BJ (cell line): ENCODE data around the gene MAGI1. TPM values are rescaled to one million over a fixed set of nuclear protein-coding genes. Genes with fewer than 3 reads are reported as not detected.

Source experiments
- CTCF ChIA-PET: fragments of 350-600 bp; formaldehyde crosslinking; extraction: SDS; loops from one replicate; lab custom pipeline; 2021; ENCODE audit warnings: antibody characterized with exemption, inconsistent platforms; lab: Yijun Ruan, JAX
- POLR2A ChIA-PET: fragments of 300-600 bp; sonication (Branson Sonifier 250); formaldehyde crosslinking; extraction: SDS; loops from one replicate; lab custom pipeline; 2021; ENCODE audit warnings: antibody characterized with exemption; lab: Charles Lee
- DNase-seq: peaks from one replicate; pipeline ENCODE4 v3.0.0-alpha.2; 2011; ENCODE audit warnings: low read depth
- H3K27me3 ChIP-seq: 2 replicates; pipeline ENCODE4 v1.6.0; 2011; ENCODE audit warnings: low read length; ENCODE audit not compliant: control insufficient read depth, insufficient read depth
- H3K36me3 ChIP-seq: 2 replicates; pipeline ENCODE4 v1.5.1; 2011; ENCODE audit warnings: low read length; ENCODE audit not compliant: control insufficient read depth, insufficient read depth
- H3K4me3 ChIP-seq: 2 replicates; pipeline ENCODE4 v1.5.1; 2011; ENCODE audit warnings: low read depth, mild to moderate bottlenecking, control low read depth, low read length
- polyA plus RNA-seq: library from polyadenylated mRNA; depleted of rRNA; stranded (reverse); fragments of >200 nt; gene quantifications from 2 replicates; pipeline ENCODE4 v1.2.3, GENCODE V29; 2011
- TF ChIP-seq, protein P1 (sequence below): IDR thresholded peaks from 2 replicates; pipeline ENCODE4 v1.5.1; 2011; ENCODE audit warnings: low read depth, mild to moderate bottlenecking, control low read depth, inconsistent platforms, low read length, moderate library complexity; ENCODE audit not compliant: insufficient read depth

Gene MAGI1
- polyA plus RNA-seq, 1 experiment, result 14.4 TPM

DNA sequence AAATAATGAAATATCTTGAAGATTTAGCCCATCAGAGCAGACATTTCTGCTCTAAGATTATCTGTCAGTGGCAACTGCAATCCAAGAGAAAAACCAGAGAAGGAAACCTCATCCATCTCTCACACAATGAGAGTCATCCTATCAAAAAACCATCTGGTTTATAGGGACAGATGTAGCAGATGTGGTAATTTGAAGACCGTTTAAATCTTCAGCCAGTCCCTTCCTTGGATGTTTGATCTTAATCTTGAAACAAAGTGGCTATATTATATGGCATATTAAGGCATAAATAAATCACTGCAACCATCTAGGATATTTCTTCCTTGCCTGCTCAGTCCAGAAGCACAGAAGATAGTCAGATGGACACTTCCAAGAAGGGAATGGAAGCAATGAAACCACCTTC is 305.3 kb downstream of the MAGI1 start:
- Histone ChIP-seq H3K27me3 (no peaks in the 10 kb centered on the region), H3K4me3 (no peak overlapping the region), H3K36me3 (no peaks in the 10 kb centered on the region)
- ChIA-PET CTCF (interaction anchor here (1.1 to 2.9 kb wide), 5 partner anchors 13 to 308 kb away, joined by 3 to 18 read pairs (median 5); no protein-coding TSS in a partner anchor), POLR2A (no interaction called here)
- TF ChIP-seq, protein P1, sequence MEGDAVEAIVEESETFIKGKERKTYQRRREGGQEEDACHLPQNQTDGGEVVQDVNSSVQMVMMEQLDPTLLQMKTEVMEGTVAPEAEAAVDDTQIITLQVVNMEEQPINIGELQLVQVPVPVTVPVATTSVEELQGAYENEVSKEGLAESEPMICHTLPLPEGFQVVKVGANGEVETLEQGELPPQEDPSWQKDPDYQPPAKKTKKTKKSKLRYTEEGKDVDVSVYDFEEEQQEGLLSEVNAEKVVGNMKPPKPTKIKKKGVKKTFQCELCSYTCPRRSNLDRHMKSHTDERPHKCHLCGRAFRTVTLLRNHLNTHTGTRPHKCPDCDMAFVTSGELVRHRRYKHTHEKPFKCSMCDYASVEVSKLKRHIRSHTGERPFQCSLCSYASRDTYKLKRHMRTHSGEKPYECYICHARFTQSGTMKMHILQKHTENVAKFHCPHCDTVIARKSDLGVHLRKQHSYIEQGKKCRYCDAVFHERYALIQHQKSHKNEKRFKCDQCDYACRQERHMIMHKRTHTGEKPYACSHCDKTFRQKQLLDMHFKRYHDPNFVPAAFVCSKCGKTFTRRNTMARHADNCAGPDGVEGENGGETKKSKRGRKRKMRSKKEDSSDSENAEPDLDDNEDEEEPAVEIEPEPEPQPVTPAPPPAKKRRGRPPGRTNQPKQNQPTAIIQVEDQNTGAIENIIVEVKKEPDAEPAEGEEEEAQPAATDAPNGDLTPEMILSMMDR, result no peak
- DNase-seq, result no peak

DNA sequence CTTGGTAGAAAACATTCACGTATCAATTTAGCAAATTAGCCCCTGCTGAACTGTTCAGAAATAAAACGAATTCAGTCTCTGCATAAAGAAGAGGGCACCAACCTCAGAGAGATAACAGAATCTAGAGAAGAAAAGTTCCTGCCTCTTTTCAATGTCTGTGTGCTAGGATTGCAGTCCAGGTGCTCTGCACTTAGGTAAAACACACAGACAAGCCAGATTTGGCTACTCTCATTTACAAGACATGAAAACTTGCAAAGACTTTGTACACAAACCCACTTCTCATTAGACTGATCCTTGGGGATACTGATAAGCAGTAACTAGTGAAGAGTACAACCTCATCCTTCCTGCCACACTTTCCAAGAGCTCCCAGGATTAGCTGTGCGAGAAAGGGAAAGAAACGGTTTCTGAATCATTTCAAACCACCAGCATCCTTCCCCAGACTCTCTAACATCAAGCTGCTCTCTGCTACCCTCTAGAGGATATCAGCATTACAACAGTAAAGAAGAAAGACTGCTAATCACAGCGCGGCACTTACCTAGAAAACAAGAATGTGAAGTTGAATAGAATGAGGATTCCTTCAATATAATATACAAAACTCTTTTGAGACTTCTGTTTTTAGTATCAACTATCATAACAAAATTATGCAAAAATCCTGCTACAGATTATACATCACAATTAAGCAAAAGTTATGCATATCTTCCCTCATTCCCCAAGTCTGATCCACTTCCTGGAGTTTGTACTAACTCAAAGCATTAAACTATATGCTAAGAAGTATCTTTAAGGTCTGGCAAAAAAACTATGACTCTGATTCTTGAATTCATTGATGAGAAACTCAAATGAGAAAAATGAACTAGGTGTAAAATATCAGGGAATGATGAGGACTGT is 306.4 kb downstream of the MAGI1 start:
- no peak overlapping the region for H3K4me3 ChIP-seq
- TF ChIP-seq, protein P1, result peak; percentile 84
- DNase-seq, result peak; percentile 22
- H3K36me3 ChIP-seq, result no peaks in the 10 kb centered on the region
- ChIA-PET CTCF (interaction anchor here (0.6 to 2.9 kb wide), 23 partner anchors 9 to 1238 kb away, joined by 3 to 18 read pairs (median 4); no protein-coding TSS in a partner anchor), POLR2A (interaction anchor here (0.5 kb wide), 1 partner anchor 209 kb away, joined by 3 read pairs; no protein-coding TSS in a partner anchor)
- no peaks in the 10 kb centered on the region for H3K27me3 ChIP-seq

DNA sequence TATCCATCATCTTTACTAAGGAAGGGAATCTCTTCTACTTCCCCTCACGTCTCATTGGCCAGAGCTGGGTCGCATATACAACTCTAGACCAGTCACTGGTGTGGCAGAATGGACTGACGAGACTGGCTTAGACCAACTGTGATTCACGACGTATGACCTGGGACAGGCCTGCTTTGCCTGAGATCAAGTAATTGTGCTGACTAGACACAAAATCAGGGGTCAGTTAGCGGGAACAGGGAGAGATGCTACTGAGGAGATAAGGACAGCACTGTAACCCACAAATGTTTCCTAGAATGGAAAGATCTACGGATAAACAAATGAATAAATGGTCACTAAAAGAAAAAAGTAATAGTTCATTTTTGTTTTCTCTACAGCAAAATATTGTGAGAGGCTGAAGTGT is 308.3 kb downstream of the MAGI1 start:
- ChIA-PET CTCF (interaction anchor here (0.6 to 2.7 kb wide), 2 partner anchors 18 to 291 kb away, joined by 3 to 14 read pairs; no protein-coding TSS in a partner anchor), POLR2A (no interaction called here)

GRCh38 chr3:65729973-65730372 is 308.7 kb downstream of the MAGI1 start:
- TF ChIP-seq, protein P1, result no peak
- DNase-seq, result no peak
- no peaks in the 10 kb centered on the region for H3K27me3 ChIP-seq
- ChIA-PET POLR2A (no interaction called here), CTCF (interaction anchor here (1.3 to 2.7 kb wide), 2 partner anchors 22 to 291 kb away, joined by 3 to 14 read pairs; no protein-coding TSS in a partner anchor)
- H3K4me3 ChIP-seq, result no peak overlapping the region
- no peaks in the 10 kb centered on the region for H3K36me3 ChIP-seq

More for the DNA sequence above, 308.3 kb downstream of the MAGI1 start:
- Histone ChIP-seq H3K36me3 (no peaks in the 10 kb centered on the region), H3K27me3 (no peaks in the 10 kb centered on the region), H3K4me3 (no peak overlapping the region)
- TF ChIP-seq, protein P1, result no peak
- no peak for DNase-seq

DNA sequence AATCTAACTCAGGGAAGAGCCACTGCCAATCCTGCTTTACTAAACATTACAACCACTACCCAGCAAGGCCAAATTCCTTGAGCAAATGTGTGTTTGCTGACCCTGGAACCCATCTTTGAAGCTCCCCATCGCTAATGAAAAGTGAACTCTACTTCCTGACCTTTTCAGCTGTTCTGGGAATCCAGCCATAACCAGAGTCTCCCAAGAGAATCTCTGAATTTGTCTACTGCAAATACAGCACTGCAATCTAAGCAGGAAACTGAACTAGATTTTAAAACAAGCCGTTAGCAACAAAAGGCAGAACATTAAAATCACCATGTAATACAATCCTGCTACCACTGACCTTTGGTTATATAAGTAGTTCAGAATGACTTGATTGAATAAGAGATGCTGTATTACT is 309.2 kb downstream of the MAGI1 start:
- ChIA-PET CTCF (interaction anchor here (0.6 to 2.7 kb wide), 4 partner anchors 23 to 437 kb away, joined by 3 to 14 read pairs (median 3); no protein-coding TSS in a partner anchor), POLR2A (no interaction called here)
- TF ChIP-seq, protein P1, result no peak
- Histone ChIP-seq H3K27me3 (no peaks in the 10 kb centered on the region), H3K4me3 (no peak overlapping the region), H3K36me3 (no peaks in the 10 kb centered on the region)
- peak; percentile 29 for DNase-seq
